Esophagus squamous epithelium (tissue), 4 donors: ENCODE results near the gene ZNRF3.

Experiments
- POLR2A ChIP-seq, 4 donors: fragments of 450-650 bp; IDR thresholded peaks; one replicate each; pipeline ENCODE4 v1.6.1; 2017; ENCODE audit warnings: antibody characterized with exemption in 4 of 4, mild to moderate bottlenecking in 4 of 4, moderate library complexity in 3 of 4
- TF ChIP-seq, protein P1 (sequence below), 6 experiments: fragments of 450-650 bp in 4 of 6; fragments of 200-600 bp in 2 of 6; sonication (generic) in 2 of 6; IDR thresholded peaks; one replicate each; pipeline ENCODE4 v1.5.1; 2016 to 2019; ENCODE audit warnings: antibody characterized with exemption in 6 of 6, mild to moderate bottlenecking in 4 of 6, moderate library complexity in 4 of 6

- TF ChIP-seq, protein P1, sequence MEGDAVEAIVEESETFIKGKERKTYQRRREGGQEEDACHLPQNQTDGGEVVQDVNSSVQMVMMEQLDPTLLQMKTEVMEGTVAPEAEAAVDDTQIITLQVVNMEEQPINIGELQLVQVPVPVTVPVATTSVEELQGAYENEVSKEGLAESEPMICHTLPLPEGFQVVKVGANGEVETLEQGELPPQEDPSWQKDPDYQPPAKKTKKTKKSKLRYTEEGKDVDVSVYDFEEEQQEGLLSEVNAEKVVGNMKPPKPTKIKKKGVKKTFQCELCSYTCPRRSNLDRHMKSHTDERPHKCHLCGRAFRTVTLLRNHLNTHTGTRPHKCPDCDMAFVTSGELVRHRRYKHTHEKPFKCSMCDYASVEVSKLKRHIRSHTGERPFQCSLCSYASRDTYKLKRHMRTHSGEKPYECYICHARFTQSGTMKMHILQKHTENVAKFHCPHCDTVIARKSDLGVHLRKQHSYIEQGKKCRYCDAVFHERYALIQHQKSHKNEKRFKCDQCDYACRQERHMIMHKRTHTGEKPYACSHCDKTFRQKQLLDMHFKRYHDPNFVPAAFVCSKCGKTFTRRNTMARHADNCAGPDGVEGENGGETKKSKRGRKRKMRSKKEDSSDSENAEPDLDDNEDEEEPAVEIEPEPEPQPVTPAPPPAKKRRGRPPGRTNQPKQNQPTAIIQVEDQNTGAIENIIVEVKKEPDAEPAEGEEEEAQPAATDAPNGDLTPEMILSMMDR (IDR thresholded peaks at IDR 0.05), result no peak
- TF ChIP-seq POLR2A (IDR thresholded peaks at IDR 0.05), result no peak
Measured at GRCh38 chr22:28907311-28908008, 24.1 kb downstream of the ZNRF3 start.
